Fibroblast of skin of left quadriceps (primary cell): ENCODE data around the gene MPG.
"Not testable (repeated sequence)": the region's sequence is repeated elsewhere in the genome, so short reads cannot be mapped to it uniquely, and the experiment has no call there.

Source experiments
- DNase-seq, 2 experiments: peaks; one replicate each; pipeline ENCODE4 v3.0.0-alpha.2; 2013; ENCODE audit warnings: low read depth in 2 of 2

MPG gene

DNA sequence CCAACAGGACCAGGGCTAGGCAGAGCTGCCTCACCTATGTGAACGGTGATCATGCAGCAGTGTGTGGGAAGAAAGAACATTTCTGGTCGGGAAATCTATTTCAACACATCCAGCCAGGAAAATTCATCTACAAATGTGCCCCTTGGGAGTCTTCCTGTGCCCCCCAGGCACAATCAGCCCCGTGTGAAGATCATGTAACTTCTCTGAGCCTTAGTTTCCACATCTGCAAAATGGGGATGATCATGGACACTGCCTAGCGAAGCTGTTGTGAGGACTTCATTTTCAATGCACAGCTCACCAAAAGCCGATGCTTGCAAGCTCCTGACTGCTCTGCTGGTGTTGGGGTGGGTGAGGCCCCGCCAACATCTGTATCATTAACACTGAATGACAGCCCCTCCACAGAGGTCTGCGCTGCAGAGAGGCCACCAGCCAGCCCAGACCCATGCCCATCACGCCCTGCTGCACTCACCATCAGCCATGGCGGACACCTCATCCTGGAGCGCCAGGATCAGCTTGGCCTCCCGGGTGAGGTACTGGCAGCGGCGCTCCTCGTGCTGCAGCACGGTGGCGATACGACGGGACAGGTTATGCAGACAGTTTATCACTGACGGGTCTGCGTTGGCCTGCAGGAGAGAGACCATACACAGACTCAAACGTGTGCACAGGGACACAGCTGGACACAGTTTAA lies 34.3 kb downstream of the MPG start:
- no peak for DNase-seq

- no peak for DNase-seq
These were observed 36.3 kb downstream of the MPG start for GRCh38 chr16:114327-114726.

DNA sequence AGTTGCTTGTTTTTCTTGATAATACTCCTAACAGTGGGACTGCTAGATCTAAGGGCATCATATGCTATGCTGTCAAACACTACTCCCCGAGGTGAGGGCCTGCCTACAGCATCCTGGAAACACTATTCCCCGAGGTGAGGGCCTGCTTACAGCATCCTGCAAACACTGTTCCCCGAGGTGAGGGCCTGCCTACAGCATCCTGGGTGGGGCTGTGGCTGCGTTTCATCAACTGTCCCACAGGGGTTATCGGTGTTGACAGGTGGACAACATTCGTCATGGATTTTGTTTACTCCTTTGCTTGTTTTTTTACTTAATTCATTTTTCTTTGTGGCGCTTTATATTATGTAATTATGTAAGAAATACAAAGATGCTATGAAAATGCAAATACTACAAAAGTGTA lies 38.0 kb downstream of the MPG start:
- DNase-seq: no peak

DNA sequence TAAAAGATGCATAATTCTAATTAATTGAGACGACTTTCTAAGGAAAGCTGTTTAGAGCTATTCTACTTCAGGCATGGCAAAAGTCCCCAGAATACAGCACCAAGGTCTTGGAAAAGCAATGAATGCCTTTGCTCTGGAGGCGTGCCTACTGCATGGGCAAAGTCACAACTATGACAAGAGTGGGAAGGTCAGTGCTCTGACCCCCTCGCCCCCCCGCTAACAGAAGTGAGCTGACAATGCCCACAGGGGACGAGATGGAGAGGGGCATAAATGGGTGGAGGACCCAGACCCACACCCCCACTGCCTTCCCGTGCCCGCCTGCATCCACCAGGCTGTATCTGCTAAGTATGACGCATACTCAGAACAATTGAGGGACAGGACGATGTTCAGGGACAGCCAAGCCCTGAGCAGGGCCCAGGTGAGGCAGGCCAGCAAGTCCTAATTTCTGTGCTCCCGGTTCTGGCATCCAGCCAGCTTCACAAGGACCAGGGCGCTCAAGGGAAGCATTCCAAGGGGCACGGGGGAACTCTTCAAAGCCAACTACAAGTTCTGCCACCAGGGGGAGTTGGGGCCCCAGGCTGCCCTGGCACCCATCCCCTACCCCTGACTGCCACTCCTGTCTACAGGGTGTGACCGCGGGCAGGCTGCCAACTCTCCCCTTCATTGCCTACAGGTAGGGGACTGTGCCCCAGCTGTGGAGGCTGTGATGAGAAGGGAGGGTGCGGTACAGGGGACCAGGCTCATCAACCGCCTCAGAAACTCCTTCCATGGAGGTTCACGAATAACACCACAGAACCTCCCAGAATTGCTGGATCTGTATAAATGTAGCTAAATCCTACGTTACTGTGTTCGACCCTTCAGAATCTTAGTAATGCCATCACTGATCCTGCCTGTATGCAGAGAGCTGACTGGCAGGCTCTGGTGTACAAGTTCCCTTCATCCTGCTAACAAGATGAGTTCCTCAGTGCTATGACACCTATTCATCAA lies 39.6 kb downstream of the MPG start:
- DNase-seq: no peak

DNA sequence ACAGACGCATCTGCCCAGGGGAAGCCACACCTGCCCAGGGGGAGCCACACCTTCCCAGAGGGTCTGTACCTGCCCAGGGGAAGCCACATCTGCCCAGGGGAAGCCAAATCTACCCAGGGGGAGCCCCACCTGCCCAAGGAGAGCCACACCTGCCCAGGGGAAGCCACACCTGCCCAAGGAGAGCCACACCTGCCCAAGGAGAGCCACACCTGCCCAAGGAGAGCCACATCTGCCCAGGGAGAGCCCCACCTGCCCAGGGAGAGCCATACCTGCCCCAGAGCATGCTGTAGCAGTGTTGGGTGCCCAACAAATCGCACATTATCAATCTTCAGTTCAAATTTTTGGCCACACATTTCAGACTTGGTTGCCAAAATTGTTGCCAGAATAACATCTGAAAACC lies 40.8 kb downstream of the MPG start:
- DNase-seq: no peak

GRCh38 chr16:119295-119694 lies 41.3 kb downstream of the MPG start:
- DNase-seq: no peak

GRCh38 chr16:119835-120491 lies 41.9 kb downstream of the MPG start:
- no peak for DNase-seq

GRCh38 chr16:120756-121155 lies 42.7 kb downstream of the MPG start:
- no peak for DNase-seq

GRCh38 chr16:122361-122760 lies 44.3 kb downstream of the MPG start:
- no peak for DNase-seq

DNA sequence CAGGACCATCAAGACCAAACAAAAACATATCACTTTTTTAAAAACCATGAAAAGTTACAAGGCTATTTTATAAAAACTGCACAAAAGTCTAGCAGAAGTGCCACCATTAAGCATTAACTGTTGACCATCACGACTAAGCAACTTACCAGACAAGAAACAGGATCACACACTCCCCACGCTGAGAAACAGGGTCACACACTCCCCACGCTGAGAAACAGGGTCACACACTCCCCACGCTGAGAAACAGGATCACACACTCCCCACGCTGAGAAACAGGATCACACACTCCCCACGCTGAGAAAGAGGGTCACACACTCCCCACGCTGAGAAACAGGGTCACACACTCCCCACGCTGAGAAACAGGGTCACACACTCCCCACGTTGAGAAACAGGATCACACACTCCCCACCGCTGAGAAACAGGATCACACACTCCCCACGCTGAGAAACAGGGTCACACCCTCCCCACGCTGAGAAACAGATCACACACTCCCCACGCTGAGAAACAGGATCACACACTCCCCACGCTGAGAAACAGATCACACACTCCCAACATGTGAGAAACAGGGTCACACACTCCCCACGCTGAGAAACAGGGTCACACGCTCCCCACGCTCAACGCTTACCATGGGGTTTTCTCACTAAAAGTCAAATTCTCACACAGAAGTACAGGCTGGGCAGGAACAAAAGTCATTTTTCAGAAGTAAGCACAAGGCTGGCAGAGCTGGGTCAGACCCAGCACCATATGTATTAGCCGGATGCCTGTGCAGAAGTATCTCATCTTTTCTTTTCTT lies 45.7 kb downstream of the MPG start:
- not testable (repeated sequence) for DNase-seq

DNA sequence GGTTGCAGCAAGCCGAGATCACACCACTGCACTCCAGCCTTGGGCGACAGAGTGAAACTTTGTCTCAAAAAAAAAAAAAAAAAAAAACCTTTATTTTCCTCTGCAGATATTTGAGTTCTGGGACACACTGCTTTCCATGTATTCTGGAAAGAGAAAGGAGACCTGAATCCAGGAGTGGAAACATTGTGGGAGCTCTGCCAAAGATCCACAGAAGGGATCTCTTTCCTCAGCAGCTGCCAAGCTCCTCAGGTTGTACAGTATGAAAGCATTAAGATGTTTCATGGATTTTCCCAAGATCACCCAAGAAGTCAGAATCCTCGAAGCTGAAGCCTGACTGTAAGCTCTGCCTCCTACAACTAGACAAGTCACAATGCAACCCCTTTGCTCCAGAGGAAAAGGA lies 47.0 kb downstream of the MPG start:
- DNase-seq: no peak

GRCh38 chr16:129075-129474 lies 51.0 kb downstream of the MPG start:
- DNase-seq: no peak

DNA sequence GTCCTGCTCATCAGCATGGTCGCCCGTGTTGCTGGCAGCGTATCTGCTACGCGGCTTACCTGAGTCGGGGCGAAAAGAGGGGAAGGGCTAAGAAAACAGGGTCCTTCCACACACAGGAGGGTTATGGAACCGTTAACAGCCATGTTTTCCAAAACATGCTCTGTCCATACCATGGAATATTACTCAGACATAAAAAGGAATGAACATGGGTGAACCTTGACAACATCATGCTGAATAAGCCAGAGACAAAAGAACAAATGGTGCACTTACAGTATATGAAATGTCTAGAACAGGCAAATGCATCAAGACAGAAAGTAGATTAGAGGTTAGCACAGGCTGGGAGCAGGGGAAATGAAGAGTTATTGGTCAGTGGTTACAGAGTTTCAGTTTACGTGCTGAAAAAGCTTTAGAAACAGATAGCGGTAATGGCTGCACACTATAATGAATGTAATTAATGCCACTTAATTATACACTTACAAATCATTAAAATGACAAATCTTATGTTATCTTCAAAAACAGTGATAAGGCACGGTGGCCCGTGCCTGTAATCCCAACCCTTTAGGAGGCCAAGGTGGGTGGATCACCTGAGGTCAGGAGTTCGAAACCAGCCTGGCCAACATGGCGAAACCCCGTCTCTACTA lies 52.6 kb downstream of the MPG start:
- DNase-seq: no peak

DNA sequence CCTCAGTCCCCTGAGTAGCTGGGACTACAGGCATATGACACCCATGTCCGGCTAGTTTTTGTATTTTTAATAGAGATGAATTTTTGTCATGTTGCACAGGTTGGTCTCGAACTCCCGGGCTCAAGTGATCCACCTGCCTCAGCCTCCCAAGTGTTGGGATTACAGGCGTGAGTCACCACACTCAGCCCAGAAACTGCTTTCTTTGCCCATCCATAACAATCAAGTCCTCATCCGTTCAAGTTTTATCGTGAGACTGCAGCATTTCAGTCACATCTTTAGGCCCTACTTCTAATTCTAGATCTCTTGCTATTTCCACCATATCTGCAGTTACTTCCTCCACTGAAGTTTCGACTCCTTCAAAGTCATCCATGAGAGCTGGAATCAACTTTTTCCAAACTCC lies 54.1 kb downstream of the MPG start:
- no peak for DNase-seq

- no peak for DNase-seq
These were observed 55.7 kb downstream of the MPG start for GRCh38 chr16:133716-134115.
